Tibial artery (tissue), 4 donors: Measurements from ENCODE around the gene BICC1.
A peak's percentile ranks its signal among the peaks of the same experiment; 100 is the strongest.

ENCODE experiments used
- DNase-seq, 2 donors: peaks; one replicate each; pipeline ENCODE4 v3.0.0-alpha.2; 2019
- H3K27ac ChIP-seq, 2 donors: fragments of 200-600 bp; sonication (generic) in 1 of 2; 1 replicate in 1 of 2; 2 replicates in 1 of 2; pipeline ENCODE4 v1.5.1; 2018 to 2019; ENCODE audit warnings: mild to moderate bottlenecking in 1 of 2
- H3K27me3 ChIP-seq, 2 donors: fragments of 200-600 bp; sonication (generic) in 1 of 2; one replicate each; pipeline versions ENCODE4 v1.5.1 to v1.6.0; 2016 to 2019
- H3K36me3 ChIP-seq, 3 donors: fragments of 200-600 bp; sonication (generic) in 2 of 3; one replicate each; pipeline ENCODE4 v1.5.1; 2016 to 2019; ENCODE audit warnings: mild to moderate bottlenecking in 2 of 3
- H3K4me1 ChIP-seq, 4 donors: fragments of 200-600 bp; sonication (generic) in 2 of 4; 1 replicate in 3 of 4; 2 replicates in 1 of 4; pipeline ENCODE4 v1.5.1; 2016 to 2019
- H3K4me3 ChIP-seq, 2 donors: fragments of 200-600 bp; sonication (generic) in 1 of 2; 1 replicate in 1 of 2; 2 replicates in 1 of 2; pipeline ENCODE4 v1.5.1; 2018 to 2019; ENCODE audit warnings: mild to moderate bottlenecking in 2 of 2
- H3K9me3 ChIP-seq, 3 donors: fragments of 200-600 bp; sonication (generic) in 1 of 3; one replicate each; pipeline ENCODE4 v1.5.1; 2016 to 2019
- intact Hi-C: fragments of 100-400 bp; cut with DNase I; formaldehyde crosslinking; loops from one replicate; pipeline ENCODE4 v1.15.0; 2023; ENCODE audit warnings: low total_unique reads
- TF ChIP-seq, protein P1 (sequence below), 2 experiments: fragments of 200-600 bp in 1 of 2; fragments of 450-650 bp in 1 of 2; IDR thresholded peaks; one replicate each; pipeline ENCODE4 v1.5.1; 2017 to 2019; ENCODE audit warnings: antibody characterized with exemption in 2 of 2, mild to moderate bottlenecking in 1 of 2, moderate library complexity in 1 of 2

The BICC1 gene

GRCh38 chr10:58746474-58747185 is 234.0 kb downstream of the BICC1 start:
- intact Hi-C loops = no loop called here
- Histone ChIP-seq H3K4me1 (peaks cover 0 to 33% (median 7%) of the 10 kb centered on the region in 4 donors), H3K27ac (no peak overlapping the region), H3K27me3 (no peaks in the 10 kb centered on the region), H3K9me3 (no peaks in the 10 kb centered on the region), H3K36me3 (no peaks in the 10 kb centered on the region), H3K4me3 (no peak overlapping the region)
- TF ChIP-seq, protein P1, sequence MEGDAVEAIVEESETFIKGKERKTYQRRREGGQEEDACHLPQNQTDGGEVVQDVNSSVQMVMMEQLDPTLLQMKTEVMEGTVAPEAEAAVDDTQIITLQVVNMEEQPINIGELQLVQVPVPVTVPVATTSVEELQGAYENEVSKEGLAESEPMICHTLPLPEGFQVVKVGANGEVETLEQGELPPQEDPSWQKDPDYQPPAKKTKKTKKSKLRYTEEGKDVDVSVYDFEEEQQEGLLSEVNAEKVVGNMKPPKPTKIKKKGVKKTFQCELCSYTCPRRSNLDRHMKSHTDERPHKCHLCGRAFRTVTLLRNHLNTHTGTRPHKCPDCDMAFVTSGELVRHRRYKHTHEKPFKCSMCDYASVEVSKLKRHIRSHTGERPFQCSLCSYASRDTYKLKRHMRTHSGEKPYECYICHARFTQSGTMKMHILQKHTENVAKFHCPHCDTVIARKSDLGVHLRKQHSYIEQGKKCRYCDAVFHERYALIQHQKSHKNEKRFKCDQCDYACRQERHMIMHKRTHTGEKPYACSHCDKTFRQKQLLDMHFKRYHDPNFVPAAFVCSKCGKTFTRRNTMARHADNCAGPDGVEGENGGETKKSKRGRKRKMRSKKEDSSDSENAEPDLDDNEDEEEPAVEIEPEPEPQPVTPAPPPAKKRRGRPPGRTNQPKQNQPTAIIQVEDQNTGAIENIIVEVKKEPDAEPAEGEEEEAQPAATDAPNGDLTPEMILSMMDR (IDR thresholded peaks at IDR 0.05) = no peak
- DNase-seq = no peak

DNA sequence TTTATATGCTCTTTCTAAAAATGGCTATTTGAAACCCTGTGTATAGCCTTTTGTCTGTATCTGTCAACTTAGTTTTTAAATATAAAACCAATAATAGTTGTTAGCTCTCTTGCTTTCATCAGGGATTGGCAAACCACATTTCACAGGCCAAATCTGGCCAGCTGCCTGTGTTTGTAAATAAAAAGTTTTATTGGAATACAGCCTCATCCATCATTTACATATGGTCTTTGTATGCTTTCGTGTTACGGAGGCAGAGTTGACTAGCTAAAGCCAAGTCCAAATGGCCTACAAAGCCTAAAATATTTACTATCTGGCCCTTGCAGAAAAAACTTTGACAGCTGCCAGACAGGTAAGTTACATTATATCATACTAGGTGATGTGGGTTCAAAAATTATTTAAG is 235.0 kb downstream of the BICC1 start:
- TF ChIP-seq, protein P1 (IDR thresholded peaks at IDR 0.05) = no peak
- intact Hi-C loops = no loop called here
- DNase-seq = no peak

GRCh38 chr10:58752665-58753064 is 240.0 kb downstream of the BICC1 start:
- no peaks in the 10 kb centered on the region for H3K27me3 ChIP-seq
- H3K4me3 ChIP-seq = no peak overlapping the region
- H3K36me3 ChIP-seq = no peaks in the 10 kb centered on the region
- no peaks in the 10 kb centered on the region for H3K9me3 ChIP-seq
- no peak overlapping the region for H3K27ac ChIP-seq
- TF ChIP-seq, protein P1 (IDR thresholded peaks at IDR 0.05) = no peak
- H3K4me1 ChIP-seq = peaks cover 0 to 49% (median 16%) of the 10 kb centered on the region in 4 donors
- DNase-seq = no peak
- intact Hi-C loops = no loop called here

More for the DNA sequence above, 235.0 kb downstream of the BICC1 start:
- Histone ChIP-seq H3K9me3 (no peaks in the 10 kb centered on the region), H3K27me3 (no peaks in the 10 kb centered on the region), H3K4me1 (peaks cover 0 to 30% (median 7%) of the 10 kb centered on the region in 4 donors), H3K4me3 (no peak overlapping the region), H3K27ac (no peak overlapping the region), H3K36me3 (no peaks in the 10 kb centered on the region)

- Histone ChIP-seq H3K36me3 (no peaks in the 10 kb centered on the region), H3K27ac (no peak overlapping the region), H3K9me3 (no peaks in the 10 kb centered on the region), H3K27me3 (no peaks in the 10 kb centered on the region), H3K4me3 (no peak overlapping the region), H3K4me1 (peaks cover 0 to 57% (median 19%) of the 10 kb centered on the region in 4 donors)
- TF ChIP-seq, protein P1 (IDR thresholded peaks at IDR 0.05) = no peak
- DNase-seq = no peak
- intact Hi-C loops = no loop called here
Observed at GRCh38 chr10:58753425-58753824, 240.8 kb downstream of the BICC1 start.

DNA sequence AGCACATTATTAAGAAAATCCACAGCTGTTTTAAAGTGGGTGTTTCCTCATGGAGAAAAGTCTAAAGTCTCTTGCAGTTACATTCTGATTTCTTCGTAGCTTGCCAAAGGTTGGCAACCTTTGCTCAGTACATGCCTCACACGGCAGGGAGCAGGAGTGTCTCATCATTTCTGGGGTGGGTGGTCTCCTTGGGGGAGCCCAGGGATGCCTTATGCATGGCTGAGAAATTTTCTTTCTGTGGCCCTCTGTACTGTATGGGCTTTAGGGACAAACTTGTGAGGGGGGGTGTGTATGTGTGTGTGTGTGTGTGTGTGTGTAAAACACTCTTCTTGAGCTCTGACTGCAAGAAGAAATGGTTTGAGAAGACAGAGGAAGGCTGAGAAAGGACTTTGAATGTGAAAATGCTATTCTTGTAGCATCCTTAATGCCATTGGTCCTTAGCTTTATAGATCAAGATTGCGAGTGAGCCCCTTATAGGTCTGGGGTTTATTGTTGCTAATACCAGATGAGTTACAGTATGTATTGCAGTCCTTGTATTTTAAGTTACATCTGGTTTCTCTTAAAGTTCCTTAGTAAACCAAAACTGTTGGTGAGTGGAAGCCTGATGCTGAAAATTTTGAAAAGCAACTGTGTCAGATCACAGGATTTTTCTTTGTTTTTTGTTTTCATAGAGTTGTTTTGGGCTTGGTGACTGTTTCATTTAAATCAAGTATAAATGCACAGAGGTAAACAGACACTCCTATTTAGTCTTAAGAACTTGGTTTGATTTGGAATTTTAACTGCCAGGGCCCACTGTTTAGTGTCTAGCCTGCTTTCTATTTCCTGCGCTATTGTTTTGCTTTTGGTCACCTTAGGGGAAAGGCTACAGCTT is 242.0 kb downstream of the BICC1 start:
- H3K4me1 ChIP-seq = peaks cover 0 to 64% (median 19%) of the 10 kb centered on the region in 4 donors
- intact Hi-C loops = no loop called here

More for the DNA sequence above, 242.0 kb downstream of the BICC1 start:
- Histone ChIP-seq H3K9me3 (no peaks in the 10 kb centered on the region), H3K27me3 (no peaks in the 10 kb centered on the region), H3K4me3 (no peak overlapping the region), H3K27ac (peak overlapping the region; percentile 69 to 73), H3K36me3 (no peaks in the 10 kb centered on the region)
- DNase-seq = no peak
- TF ChIP-seq, protein P1 (IDR thresholded peaks at IDR 0.05) = no peak
